ENCODE measurements around the gene GATD1.

- no peak for TF ChIP-seq GATA2 (IDR thresholded peaks at IDR 0.05; ENCODE audit: low read depth, low read length)
- TF ChIP-seq GATA3 (IDR thresholded peaks at IDR 0.05; ENCODE audit: low read depth, low read length), result no peak
Measured at GRCh38 chr11:813072-813455, 35.8 kb upstream of the GATD1 start.

All from SH-SY5Y (cell line).